ENCODE measurements around the gene TCF19.
"Not testable (repeated sequence)": the region's sequence is repeated elsewhere in the genome, so short reads cannot be mapped to it uniquely, and the experiment has no call there.

The TCF19 gene

DNA sequence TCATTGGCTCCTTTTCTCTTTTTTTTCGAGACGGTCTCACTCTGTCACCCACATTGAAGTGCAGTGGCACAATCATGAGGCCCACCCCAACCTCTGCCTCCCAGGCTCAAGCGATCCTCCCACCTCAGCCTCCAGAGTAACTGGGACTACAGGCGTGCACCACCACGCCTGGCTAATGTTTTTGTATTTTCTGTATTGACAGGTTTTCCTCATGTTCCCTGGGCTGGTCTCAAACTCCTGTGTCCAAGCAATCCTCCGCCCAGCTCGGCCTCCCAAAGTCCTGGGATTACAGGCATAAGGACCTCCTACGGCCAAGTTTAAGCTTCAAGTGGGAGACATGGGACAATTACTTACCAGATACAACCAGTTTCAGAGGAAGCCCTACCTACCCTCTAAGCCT lies 21.5 kb downstream of the TCF19 start:
- no peak overlapping the region for H3K4me3 ChIP-seq
- no peaks in the 10 kb centered on the region for H3K27me3 ChIP-seq
- no peaks in the 10 kb centered on the region for H3K36me3 ChIP-seq
- 0 out of 2 replicates have a peak, but pooled peaks cover 3% of the 10 kb centered on the region for H3K9me3 ChIP-seq
- no peak overlapping the region for H3K27ac ChIP-seq
- no peak for TF ChIP-seq Cebpa-rat (IDR thresholded peaks at IDR 0.05)
- no peak overlapping the region for H3K4me2 ChIP-seq
- no peak overlapping the region for H3K9ac ChIP-seq
- H4K20me1 ChIP-seq = no peaks in the 10 kb centered on the region
- H3K4me1 ChIP-seq = no peaks in the 10 kb centered on the region

DNA sequence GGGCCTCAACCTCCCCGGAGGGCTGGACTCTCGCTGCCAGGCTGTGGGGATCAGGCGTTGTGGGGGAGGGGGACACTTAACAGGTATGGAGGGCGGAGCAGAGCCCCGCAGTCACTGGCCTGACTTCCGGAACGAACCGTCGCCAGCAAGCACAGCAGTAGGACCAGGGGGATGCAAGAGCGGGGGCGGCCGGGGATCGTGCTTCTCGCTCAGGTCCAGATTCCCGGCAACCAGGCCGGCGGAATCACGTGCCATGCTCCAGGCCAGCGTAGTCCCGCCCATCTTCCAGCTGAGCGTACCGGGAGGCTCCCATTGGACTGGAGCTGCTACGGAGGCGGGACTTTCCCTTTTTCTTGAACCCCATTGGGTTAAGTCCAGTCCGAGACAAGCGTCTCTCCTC lies 22.1 kb downstream of the TCF19 start:
- TF ChIP-seq Cebpa-rat (IDR thresholded peaks at IDR 0.05) = no peak
- Histone ChIP-seq H3K9ac (no peak overlapping the region), H3K4me3 (no peak overlapping the region), H4K20me1 (no peaks in the 10 kb centered on the region), H3K4me2 (no peak overlapping the region), H3K27ac (no peak overlapping the region), H3K27me3 (no peaks in the 10 kb centered on the region), H3K4me1 (no peaks in the 10 kb centered on the region), H3K9me3 (0 out of 2 replicates have a peak, but pooled peaks cover 3% of the 10 kb centered on the region), H3K36me3 (no peaks in the 10 kb centered on the region)

DNA sequence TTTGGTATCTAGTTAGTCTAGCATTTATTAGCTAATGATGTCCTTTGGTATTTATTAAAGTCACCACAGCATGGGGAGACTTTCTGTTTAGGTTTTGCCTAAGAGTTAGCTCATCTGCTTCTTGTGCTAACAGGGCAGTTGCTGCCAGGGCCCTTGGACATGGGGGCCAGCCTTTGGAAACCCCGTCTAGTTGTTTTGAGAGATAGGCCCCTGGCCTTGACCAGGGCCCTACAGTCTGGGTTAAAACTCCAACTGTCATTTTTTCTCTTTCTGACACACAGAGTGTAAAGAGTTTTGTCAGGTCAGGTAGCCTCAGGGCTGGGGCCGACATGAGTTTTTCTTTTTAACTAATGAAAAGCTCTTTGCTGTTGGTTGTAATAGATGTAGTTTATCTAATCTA lies 24.9 kb downstream of the TCF19 start:
- not testable (repeated sequence) for H3K36me3 ChIP-seq, H3K27ac ChIP-seq, H3K4me1 ChIP-seq, H3K4me3 ChIP-seq, H3K9ac ChIP-seq, H3K27me3 ChIP-seq, H4K20me1 ChIP-seq, H3K9me3 ChIP-seq, H3K4me2 ChIP-seq

DNA sequence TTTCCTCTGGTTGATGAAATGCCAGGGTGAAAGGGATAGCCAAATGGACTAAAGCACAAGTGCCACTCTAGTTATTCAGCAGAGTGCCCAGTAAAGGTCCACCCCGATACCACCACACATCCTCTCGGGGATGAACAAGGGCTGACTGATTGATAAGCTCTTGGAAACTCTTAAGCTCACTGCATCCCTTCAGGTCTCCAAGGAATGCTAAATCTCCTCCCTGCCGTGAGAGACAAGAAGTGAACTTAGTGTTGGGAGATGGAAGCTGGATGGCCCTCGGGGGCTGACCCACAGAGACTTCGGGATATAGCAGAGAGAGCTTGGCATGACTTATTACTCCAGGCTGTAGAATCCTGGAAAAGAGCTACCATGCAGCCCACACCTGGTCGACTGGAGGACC lies 25.5 kb downstream of the TCF19 start:
- H3K4me2 ChIP-seq, H3K27ac ChIP-seq, H3K4me1 ChIP-seq, H4K20me1 ChIP-seq, H3K9ac ChIP-seq, H3K27me3 ChIP-seq, H3K9me3 ChIP-seq, H3K4me3 ChIP-seq, H3K36me3 ChIP-seq: not testable (repeated sequence)

DNA sequence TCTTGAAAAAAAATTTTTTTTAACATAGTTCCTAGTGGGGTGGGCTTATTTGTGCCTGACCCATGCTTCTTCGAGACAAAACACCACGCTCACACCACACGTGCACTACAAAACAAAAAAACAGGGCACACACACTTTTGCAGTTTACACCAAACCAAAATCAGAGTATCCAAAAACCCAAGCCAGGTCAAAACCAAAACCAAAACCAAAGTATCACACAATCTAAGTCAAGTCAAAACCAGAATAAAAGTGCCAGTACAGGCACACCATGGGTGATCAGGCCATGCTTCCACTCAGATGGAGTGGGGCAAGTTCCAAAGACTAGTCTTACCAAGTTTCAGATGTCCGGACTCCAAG lies 27.3 kb downstream of the TCF19 start:
- H3K27ac ChIP-seq, H3K4me3 ChIP-seq, H4K20me1 ChIP-seq, H3K36me3 ChIP-seq, H3K9ac ChIP-seq, H3K4me1 ChIP-seq, H3K4me2 ChIP-seq, H3K27me3 ChIP-seq, H3K9me3 ChIP-seq: not testable (repeated sequence)

DNA sequence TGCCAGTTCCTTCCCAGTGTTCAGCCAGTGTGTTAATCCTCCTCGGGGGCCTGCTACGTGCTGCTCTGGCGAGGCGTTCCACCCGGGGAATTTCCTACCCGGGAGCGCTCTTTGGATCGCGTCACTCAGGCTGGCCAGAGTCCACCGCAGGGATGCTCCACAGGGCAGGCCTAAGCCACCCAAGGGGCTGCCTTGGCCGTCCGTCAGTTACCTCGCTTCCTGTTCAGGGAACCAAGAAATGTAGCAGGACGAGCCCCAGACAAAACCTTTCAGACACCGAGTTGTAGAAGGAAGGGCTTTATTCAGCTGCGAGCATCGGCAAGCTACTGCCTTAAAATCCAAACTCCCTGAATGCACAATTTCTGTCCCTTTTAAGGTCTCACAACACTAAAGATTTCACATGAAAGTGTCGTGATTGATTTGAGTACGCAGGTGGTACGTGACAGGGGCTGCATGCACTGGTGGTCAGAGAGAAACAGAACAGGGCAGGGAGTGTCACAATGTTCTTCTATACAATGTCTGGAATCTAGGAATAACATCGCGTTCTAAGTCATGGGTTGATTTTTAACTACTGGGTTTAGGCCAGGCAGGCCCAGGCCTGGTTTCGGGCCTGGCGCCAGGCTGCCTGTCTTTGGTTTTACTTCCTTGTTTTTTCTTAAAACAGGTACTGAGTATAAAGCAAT lies 27.8 kb downstream of the TCF19 start:
- no peak for TF ChIP-seq Cebpa-rat (IDR thresholded peaks at IDR 0.05)
- Histone ChIP-seq H3K36me3 (no peaks in the 10 kb centered on the region), H3K9ac (no peak overlapping the region), H3K4me3 (no peak overlapping the region), H3K4me2 (no peak overlapping the region), H3K27me3 (no peaks in the 10 kb centered on the region), H4K20me1 (no peaks in the 10 kb centered on the region), H3K27ac (no peak overlapping the region), H3K9me3 (no peaks in the 10 kb centered on the region), H3K4me1 (no peaks in the 10 kb centered on the region)

DNA sequence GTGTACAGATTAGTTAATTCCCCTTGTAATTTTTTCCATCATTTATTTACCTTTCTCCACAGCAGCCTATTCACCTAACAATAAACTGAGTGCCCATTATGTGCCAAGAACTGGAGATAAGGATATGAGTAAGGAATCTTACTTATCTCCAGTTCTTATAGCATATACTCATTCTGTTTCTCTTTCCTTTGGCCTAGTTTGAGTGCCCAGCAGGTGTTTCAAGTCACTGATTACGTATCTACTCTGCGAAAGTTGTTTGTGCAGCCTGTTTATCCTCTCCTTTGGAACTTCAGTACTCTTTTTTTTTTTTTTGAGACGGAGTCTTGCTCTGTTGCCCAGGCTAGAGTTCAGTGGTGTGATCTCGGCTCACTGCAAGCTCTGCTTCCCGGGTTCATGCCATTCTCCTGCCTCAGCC lies 29.4 kb downstream of the TCF19 start:
- Histone ChIP-seq H3K36me3 (no peaks in the 10 kb centered on the region), H3K9me3 (no peaks in the 10 kb centered on the region), H4K20me1 (no peaks in the 10 kb centered on the region), H3K9ac (no peak overlapping the region), H3K27ac (no peak overlapping the region), H3K4me3 (no peak overlapping the region), H3K4me2 (no peak overlapping the region), H3K4me1 (no peaks in the 10 kb centered on the region), H3K27me3 (no peaks in the 10 kb centered on the region)
- TF ChIP-seq Cebpa-rat (IDR thresholded peaks at IDR 0.05) = no peak

DNA sequence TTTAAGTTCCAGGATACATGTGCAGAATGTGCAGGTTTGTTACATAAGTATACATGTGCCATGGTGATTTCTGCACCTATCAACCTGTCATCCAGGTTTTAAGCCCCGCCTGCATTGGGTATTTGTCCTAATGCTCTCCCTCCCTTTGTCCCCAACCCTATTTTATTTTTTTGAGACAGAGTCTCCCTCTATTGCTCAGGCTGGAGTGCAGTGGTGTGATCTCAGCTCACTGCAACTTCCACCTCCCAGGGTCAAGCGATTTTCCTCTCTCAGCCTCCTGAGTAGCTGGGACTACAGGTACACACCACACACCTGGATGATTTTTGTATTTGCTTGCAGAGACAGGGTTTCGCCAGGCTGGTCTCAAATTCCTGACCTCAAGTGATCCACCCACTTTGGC lies 30.8 kb downstream of the TCF19 start:
- not testable (repeated sequence) for H3K4me2 ChIP-seq, H3K4me3 ChIP-seq, H3K36me3 ChIP-seq

DNA sequence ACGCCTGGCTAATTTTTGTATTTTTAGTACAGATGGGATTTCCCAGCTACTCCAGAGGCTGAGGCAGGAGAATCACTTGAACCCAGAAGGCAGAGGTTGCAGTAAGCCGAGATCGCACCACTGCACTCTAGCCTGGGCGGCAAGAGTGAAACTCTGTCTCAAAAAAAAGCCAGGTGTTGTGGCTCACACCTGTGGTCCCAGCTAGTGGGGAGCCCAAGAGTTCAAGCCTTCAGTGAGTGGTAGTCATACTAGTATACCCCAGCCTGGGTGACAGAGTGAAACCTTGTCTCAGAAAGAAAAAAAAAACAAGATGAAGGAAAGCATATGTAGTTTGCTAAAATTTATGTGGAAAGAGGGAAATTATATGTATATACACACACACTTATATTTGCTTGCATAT lies 32.1 kb downstream of the TCF19 start:
- no peak overlapping the region for H3K4me2 ChIP-seq
- H4K20me1 ChIP-seq = 0 out of 2 replicates have a peak, but pooled peaks cover 10% of the 10 kb centered on the region
- peaks cover 10% of the 10 kb centered on the region; the same call in 1 of the 2 replicates for H3K4me1 ChIP-seq
- 0 out of 2 replicates have a peak, but pooled peaks cover 5% of the 10 kb centered on the region for H3K36me3 ChIP-seq
- H3K27ac ChIP-seq = no peak overlapping the region
- no peak overlapping the region for H3K4me3 ChIP-seq
- no peak overlapping the region for H3K9ac ChIP-seq
- H3K27me3 ChIP-seq = no peaks in the 10 kb centered on the region
- H3K9me3 ChIP-seq = no peaks in the 10 kb centered on the region
- TF ChIP-seq Cebpa-rat (IDR thresholded peaks at IDR 0.05) = no peak

More for the DNA sequence above, 30.8 kb downstream of the TCF19 start:
- not testable (repeated sequence) for H4K20me1 ChIP-seq, H3K4me1 ChIP-seq, H3K27ac ChIP-seq, H3K27me3 ChIP-seq, H3K9ac ChIP-seq, H3K9me3 ChIP-seq

DNA sequence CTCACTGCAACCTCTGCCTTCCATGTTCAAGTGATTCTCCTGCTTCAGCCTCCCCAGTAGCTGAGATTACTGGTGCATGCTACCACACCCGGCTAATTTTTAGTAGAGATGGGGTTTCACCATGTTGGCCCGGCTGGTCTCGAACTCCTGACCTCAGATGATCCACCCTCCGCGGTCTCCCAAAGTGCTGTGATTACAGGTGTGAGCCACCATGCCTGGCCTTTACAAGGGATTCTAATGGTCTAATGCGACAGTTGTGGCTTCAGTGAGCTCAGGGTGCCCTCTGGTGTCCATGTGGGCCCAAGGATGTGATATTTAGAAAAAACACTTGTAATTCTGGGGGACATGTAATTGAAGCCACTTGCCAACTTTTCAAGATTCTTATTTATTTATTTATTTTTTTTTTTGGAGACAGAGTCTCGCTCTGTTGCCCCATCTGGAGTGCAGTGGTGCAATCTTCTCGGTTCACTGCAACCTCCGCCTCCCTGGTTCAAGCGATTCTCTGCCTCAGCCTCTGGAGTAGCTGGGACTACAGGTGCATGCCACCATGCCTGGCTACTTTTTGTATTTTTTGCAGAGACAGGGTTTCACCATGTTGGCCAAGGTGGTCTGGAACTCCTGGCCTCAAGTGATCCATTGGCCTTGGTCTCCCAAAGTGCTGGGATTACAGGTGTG lies 34.2 kb downstream of the TCF19 start:
- not testable (repeated sequence) for H3K9ac ChIP-seq, H3K27me3 ChIP-seq, H3K27ac ChIP-seq, H3K4me3 ChIP-seq, H4K20me1 ChIP-seq, H3K36me3 ChIP-seq, H3K4me2 ChIP-seq, H3K9me3 ChIP-seq
- H3K4me1 ChIP-seq = peaks cover 18% of the 10 kb centered on the region

DNA sequence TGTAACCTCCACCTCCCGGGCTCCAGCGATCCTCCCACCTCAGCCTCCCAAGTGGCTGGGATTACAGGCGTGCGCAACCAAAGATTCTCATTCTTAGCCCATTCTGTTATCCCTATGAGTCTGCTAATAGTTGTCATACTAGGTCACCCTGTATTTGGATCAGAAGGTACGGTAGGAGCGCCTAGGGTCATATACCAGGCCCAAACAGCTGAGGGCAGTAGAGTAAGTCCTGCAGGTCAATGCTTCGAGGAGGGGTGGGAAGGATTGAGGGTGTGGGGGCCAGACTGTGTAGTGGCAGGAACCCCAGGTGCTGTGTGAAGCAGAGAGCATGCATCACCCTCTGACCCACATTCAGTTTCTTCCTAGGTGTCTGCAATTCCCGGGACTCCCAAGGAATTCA lies 34.8 kb downstream of the TCF19 start:
- 0 out of 2 replicates have a peak, but pooled peaks cover 10% of the 10 kb centered on the region for H4K20me1 ChIP-seq
- no peak for TF ChIP-seq Cebpa-rat (IDR thresholded peaks at IDR 0.05)
- no peak overlapping the region for H3K4me2 ChIP-seq

More for the DNA sequence above, 34.8 kb downstream of the TCF19 start:
- Histone ChIP-seq H3K9me3 (no peaks in the 10 kb centered on the region), H3K9ac (no peak overlapping the region), H3K4me3 (no peak overlapping the region), H3K36me3 (0 out of 2 replicates have a peak, but pooled peaks cover 5% of the 10 kb centered on the region), H3K27me3 (no peaks in the 10 kb centered on the region), H3K4me1 (peaks cover 18% of the 10 kb centered on the region), H3K27ac (no peak overlapping the region)

Measured in BLaER1 (cell line).